RKO (cell line): Measurements from ENCODE around the gene SPTLC3.

ENCODE experiments used
- DNase-seq: peaks from one replicate; pipeline ENCODE4 v3.0.0-alpha.2; 2016; ENCODE audit warnings: low spot score

Gene SPTLC3

GRCh38 chr20:12984863-12985262 lies 23.9 kb upstream of the SPTLC3 start:
- no peak for DNase-seq

GRCh38 chr20:12987261-12987660 lies 21.5 kb upstream of the SPTLC3 start:
- DNase-seq = no peak

- DNase-seq = no peak
Measured at GRCh38 chr20:12989586-12990115, 19.1 kb upstream of the SPTLC3 start.

- DNase-seq = no peak
Measured at GRCh38 chr20:12997128-12997655, 11.6 kb upstream of the SPTLC3 start.

GRCh38 chr20:12998046-12998445 lies 10.7 kb upstream of the SPTLC3 start:
- DNase-seq = no peak

GRCh38 chr20:12999201-12999600 lies 9.6 kb upstream of the SPTLC3 start:
- DNase-seq = no peak

GRCh38 chr20:13002251-13002650 lies 6.5 kb upstream of the SPTLC3 start:
- no peak for DNase-seq

- DNase-seq = peak; percentile 21
Measured at GRCh38 chr20:13006825-13007224, 1.9 kb upstream of the SPTLC3 start.

- DNase-seq = no peak
Measured at GRCh38 chr20:13007596-13007995, 1.2 kb upstream of the SPTLC3 start.

GRCh38 chr20:13009682-13010406 lies 1.1 kb downstream of the SPTLC3 start:
- DNase-seq = no peak

GRCh38 chr20:13012886-13013285 lies 4.1 kb downstream of the SPTLC3 start:
- no peak for DNase-seq

GRCh38 chr20:13013411-13013810 lies 4.6 kb downstream of the SPTLC3 start:
- no peak for DNase-seq

GRCh38 chr20:13017235-13017634 lies 8.5 kb downstream of the SPTLC3 start:
- DNase-seq = peak; percentile 47

- no peak for DNase-seq
Measured at GRCh38 chr20:13017883-13018535, 9.2 kb downstream of the SPTLC3 start.

- DNase-seq = no peak
Measured at GRCh38 chr20:13021205-13021970, 12.6 kb downstream of the SPTLC3 start.

GRCh38 chr20:13022401-13023155 lies 13.8 kb downstream of the SPTLC3 start:
- peak; percentile 12 for DNase-seq

GRCh38 chr20:13024596-13024995 lies 15.8 kb downstream of the SPTLC3 start:
- no peak for DNase-seq

GRCh38 chr20:13025181-13025580 lies 16.4 kb downstream of the SPTLC3 start:
- DNase-seq = no peak

GRCh38 chr20:13028001-13028400 lies 19.2 kb downstream of the SPTLC3 start:
- DNase-seq = no peak

- no peak for DNase-seq
Measured at GRCh38 chr20:13028673-13029072, 19.9 kb downstream of the SPTLC3 start.

GRCh38 chr20:13029687-13030375 lies 21.1 kb downstream of the SPTLC3 start:
- peak; percentile 54 for DNase-seq
